Effector memory CD4-positive, alpha-beta T cell (primary cell): ENCODE data around the gene CCDC88A.
"Not testable (repeated sequence)": the region's sequence is repeated elsewhere in the genome, so short reads cannot be mapped to it uniquely, and the experiment has no call there.

Experiments used
- DNase-seq, 3 donors: peaks; one replicate each; pipeline ENCODE4 v3.0.0-alpha.2; 2020
- H3K27ac ChIP-seq: 2 replicates; pipeline ENCODE4 v1.7.0; 2013; ENCODE audit warnings: mild to moderate bottlenecking, low read length, moderate library complexity; ENCODE audit not compliant: insufficient read depth, poor library complexity, severe bottlenecking
- H3K27me3 ChIP-seq: replicated peaks from 2 replicates; pipeline ENCODE4 v1.7.0; 2013; ENCODE audit warnings: mild to moderate bottlenecking, low read length; ENCODE audit not compliant: insufficient read depth, control insufficient read depth, poor library complexity, severe bottlenecking
- H3K36me3 ChIP-seq: 2 replicates; pipeline ENCODE4 v1.7.0; 2013; ENCODE audit warnings: mild to moderate bottlenecking, low read length, moderate library complexity; ENCODE audit not compliant: control insufficient read depth, insufficient read depth
- H3K4me1 ChIP-seq: 2 replicates; pipeline ENCODE4 v1.7.0; 2013; ENCODE audit warnings: low read length, mild to moderate bottlenecking; ENCODE audit not compliant: control insufficient read depth, insufficient read depth, poor library complexity, severe bottlenecking
- H3K4me3 ChIP-seq: 2 replicates; pipeline ENCODE4 v1.7.0; 2013; ENCODE audit warnings: low read length, low read depth, mild to moderate bottlenecking; ENCODE audit not compliant: insufficient read depth, poor library complexity, severe bottlenecking
- H3K9me3 ChIP-seq: 2 replicates; pipeline ENCODE4 v1.7.0; 2013; ENCODE audit warnings: mild to moderate bottlenecking, low read length, moderate library complexity; ENCODE audit not compliant: control insufficient read depth

Gene CCDC88A

DNA sequence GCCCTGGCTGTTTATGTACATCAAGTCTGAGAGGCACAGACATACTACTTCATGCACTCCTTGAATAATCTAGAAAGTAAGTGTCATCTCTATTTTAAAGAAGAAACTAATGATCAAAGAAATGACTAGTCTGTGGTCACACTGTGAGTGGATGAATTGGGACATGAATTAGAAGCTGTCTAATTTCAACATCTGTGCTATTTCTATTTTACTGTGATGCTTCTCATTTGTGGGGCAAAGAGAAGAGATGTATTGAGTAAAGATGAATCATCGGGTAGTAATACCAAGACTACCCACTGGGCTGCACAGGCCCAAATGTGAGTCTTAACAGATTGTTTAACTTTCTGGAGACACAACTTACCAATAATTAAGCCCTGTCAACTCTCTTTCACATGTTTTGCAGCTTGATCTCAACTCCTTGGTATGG lies 108.2 kb downstream of the CCDC88A start:
- Histone ChIP-seq H3K36me3 (no peaks in the 10 kb centered on the region), H3K27me3 (no peaks in the 10 kb centered on the region), H3K4me1 (no peaks in the 10 kb centered on the region), H3K27ac (no peak overlapping the region), H3K4me3 (no peak overlapping the region), H3K9me3 (no peaks in the 10 kb centered on the region)
- no peak for DNase-seq

DNA sequence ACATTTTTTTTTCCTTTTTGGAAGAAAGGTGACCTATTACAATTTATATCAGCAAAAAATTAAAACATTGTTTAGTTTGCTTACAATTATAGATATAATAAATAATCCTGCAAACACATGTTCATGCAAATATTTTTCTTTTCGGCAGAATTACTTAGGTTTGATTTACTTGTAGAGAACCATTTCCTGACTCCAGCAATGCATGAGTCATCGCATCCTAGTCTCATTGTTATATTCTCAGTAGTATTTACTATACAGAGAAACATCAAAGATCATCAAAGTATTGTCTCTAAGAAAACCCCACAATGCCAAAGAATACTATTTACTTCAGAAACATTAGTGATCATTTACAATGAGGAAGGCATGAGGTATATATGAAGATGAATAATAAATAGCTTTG lies 110.2 kb downstream of the CCDC88A start:
- Histone ChIP-seq H3K36me3 (no peaks in the 10 kb centered on the region), H3K27ac (no peak overlapping the region), H3K27me3 (no peaks in the 10 kb centered on the region), H3K4me3 (no peak overlapping the region), H3K4me1 (no peaks in the 10 kb centered on the region), H3K9me3 (no peaks in the 10 kb centered on the region)
- no peak for DNase-seq

GRCh38 chr2:55302241-55302640 lies 117.4 kb downstream of the CCDC88A start:
- H3K27me3 ChIP-seq = no peaks in the 10 kb centered on the region

DNA sequence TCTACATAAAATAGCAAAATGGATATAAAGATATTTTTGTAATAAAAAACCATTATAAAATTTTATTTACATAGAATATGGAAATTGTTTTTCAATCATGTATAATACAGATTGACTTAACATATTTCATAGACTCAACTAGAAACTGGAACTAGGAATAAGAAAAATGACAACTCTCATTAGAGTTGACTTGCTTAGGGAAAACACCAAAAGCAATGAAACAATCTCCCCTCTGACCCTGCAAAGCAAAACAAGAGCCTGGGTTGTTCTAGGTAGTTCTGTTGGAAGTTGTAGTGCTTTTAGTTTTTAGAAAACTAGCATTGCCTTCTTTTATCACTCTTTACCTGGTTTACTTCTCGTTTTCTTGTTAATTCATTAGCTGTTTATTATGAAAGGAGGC lies 118.4 kb downstream of the CCDC88A start:
- Histone ChIP-seq H3K4me1 (no peaks in the 10 kb centered on the region), H3K27ac (no peak overlapping the region), H3K9me3 (no peaks in the 10 kb centered on the region), H3K27me3 (no peaks in the 10 kb centered on the region), H3K4me3 (no peak overlapping the region), H3K36me3 (no peaks in the 10 kb centered on the region)
- no peak for DNase-seq

More at GRCh38 chr2:55302241-55302640, 117.4 kb downstream of the CCDC88A start:
- H3K9me3 ChIP-seq = no peaks in the 10 kb centered on the region
- DNase-seq = no peak
- H3K27ac ChIP-seq = no peak overlapping the region
- no peaks in the 10 kb centered on the region for H3K4me1 ChIP-seq
- H3K36me3 ChIP-seq = no peaks in the 10 kb centered on the region
- H3K4me3 ChIP-seq = no peak overlapping the region

DNA sequence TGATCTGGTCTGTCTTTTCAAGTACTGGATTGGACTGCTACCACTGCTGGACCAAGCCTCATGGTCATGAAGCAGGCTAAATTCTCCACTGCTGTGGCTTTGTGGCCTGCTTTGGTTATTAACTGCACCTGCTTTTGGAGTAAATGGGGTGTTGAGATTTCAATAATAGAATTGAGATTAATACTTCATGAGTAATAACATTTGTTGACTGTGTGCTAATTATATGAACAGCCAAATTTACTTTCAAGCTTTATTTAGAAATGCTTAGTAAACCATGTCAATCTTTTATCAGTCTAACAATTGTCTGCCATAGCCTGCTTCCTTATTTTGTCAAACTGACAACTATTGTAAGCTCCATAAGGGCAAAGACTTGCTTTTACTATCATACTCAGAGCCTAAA lies 123.3 kb downstream of the CCDC88A start:
- Histone ChIP-seq H3K4me3 (no peak overlapping the region), H3K27me3 (no peaks in the 10 kb centered on the region)

DNA sequence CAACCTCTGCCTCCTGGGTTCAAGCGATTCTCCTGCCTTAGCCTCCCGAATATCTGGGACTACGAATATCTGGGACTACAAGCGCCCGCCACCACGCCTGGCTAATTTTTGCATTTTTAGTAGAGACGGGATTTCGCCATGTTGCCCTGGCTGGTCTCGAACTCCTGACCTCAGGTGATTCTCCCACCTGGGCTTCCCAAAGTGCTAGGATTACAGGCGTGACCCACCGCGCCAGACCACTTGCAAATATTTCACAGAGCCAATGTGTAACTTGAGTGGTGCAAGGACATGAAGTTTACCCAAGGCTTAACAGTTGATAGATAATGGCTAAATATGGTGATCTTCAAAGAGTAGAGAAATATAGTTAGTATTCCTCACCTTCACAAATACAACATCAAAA lies 136.6 kb downstream of the CCDC88A start:
- no peak overlapping the region for H3K4me3 ChIP-seq

More for the DNA sequence above, 123.3 kb downstream of the CCDC88A start:
- no peak for DNase-seq
- no peaks in the 10 kb centered on the region for H3K9me3 ChIP-seq
- H3K36me3 ChIP-seq = no peaks in the 10 kb centered on the region
- H3K27ac ChIP-seq = no peak overlapping the region
- no peaks in the 10 kb centered on the region for H3K4me1 ChIP-seq

GRCh38 chr2:55282110-55282917 lies 137.3 kb downstream of the CCDC88A start:
- DNase-seq = peak; percentile 73 to 79 (median 78)
- no peaks in the 10 kb centered on the region for H3K9me3 ChIP-seq
- peak overlapping the region; percentile 84 for H3K27ac ChIP-seq

More for the DNA sequence above, 136.6 kb downstream of the CCDC88A start:
- H3K4me1 ChIP-seq = peaks cover 5% of the 10 kb centered on the region
- H3K9me3 ChIP-seq = no peaks in the 10 kb centered on the region
- no peaks in the 10 kb centered on the region for H3K36me3 ChIP-seq
- H3K27ac ChIP-seq = no peak overlapping the region
- no peak for DNase-seq
- no peaks in the 10 kb centered on the region for H3K27me3 ChIP-seq

GRCh38 chr2:55280851-55281546 lies 138.7 kb downstream of the CCDC88A start:
- H3K9me3 ChIP-seq, H3K36me3 ChIP-seq, DNase-seq, H3K27me3 ChIP-seq, H3K4me3 ChIP-seq, H3K4me1 ChIP-seq: not testable (repeated sequence)
- H3K27ac ChIP-seq = peak overlapping the region; percentile 84

More at GRCh38 chr2:55282110-55282917, 137.3 kb downstream of the CCDC88A start:
- H3K4me3 ChIP-seq = peak overlapping the region; percentile 89
- no peaks in the 10 kb centered on the region for H3K36me3 ChIP-seq
- H3K27me3 ChIP-seq = no peaks in the 10 kb centered on the region
- peaks cover 5% of the 10 kb centered on the region for H3K4me1 ChIP-seq

DNA sequence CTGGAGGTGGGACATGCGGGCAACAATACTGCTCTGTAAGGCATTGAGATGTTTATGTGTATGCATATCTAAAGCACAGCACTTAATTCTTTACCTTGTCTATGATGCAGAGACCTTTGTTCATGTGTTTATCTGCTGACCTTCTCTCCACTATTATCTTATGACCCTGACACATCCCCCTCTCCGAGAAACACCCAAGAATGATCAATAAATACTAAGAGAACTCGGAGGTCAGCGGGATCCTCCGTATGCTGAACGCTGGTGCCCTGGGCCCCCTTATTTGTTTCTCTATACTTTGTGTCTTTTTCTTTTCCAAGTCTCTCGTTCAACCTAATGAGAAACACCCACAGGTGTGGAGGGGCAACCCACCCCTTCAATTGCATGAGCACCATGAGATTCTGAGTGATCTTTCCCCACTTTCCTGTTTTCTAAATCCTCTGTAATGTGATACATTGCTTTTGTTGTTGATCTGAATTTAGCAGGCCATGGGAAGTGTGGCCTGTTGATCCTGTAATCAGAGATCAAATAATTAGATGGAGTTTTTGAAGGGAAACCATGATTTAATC lies 139.7 kb downstream of the CCDC88A start:
- H3K27me3 ChIP-seq, H3K9me3 ChIP-seq, H3K4me3 ChIP-seq, H3K36me3 ChIP-seq, H3K4me1 ChIP-seq, DNase-seq, H3K27ac ChIP-seq: not testable (repeated sequence)
